HEK293 (cell line): Measurements from ENCODE around the gene LMF1.

ENCODE experiments used
- CTCF ChIA-PET: fragments of 350-600 bp; formaldehyde crosslinking; extraction: SDS; loops from one replicate; lab custom pipeline; 2021; ENCODE audit warnings: antibody characterized with exemption; lab: Yijun Ruan, JAX
- POLR2A ChIA-PET: fragments of 300-600 bp; formaldehyde crosslinking; extraction: SDS; loops from one replicate; lab custom pipeline; 2020; ENCODE audit warnings: antibody characterized with exemption, inconsistent platforms; lab: Yijun Ruan, JAX
- H3K27ac ChIP-seq: fragments of 200-500 bp; sonication (Bioruptor generic); 2 replicates; pipeline ENCODE4 v1.5.1; 2014; ENCODE audit warnings: low read depth, low read length, control low read depth, inconsistent platforms; ENCODE audit errors: extremely low read depth
- H3K36me3 ChIP-seq, 2 experiments: fragments of 200-500 bp in 1 of 2; sonication (Bioruptor generic) in 1 of 2; 1 replicate in 1 of 2; 2 replicates in 1 of 2; pipeline ENCODE4 v1.5.1; 2014 to 2017; ENCODE audit warnings: inconsistent platforms in 2 of 2, low read length in 2 of 2; ENCODE audit not compliant: control insufficient read depth in 2 of 2, insufficient read depth in 1 of 2
- H3K4me1 ChIP-seq: fragments of 200-500 bp; sonication (Bioruptor generic); 2 replicates; pipeline ENCODE4 v1.5.1; 2014; ENCODE audit warnings: mild to moderate bottlenecking, low read length, inconsistent platforms; ENCODE audit not compliant: control insufficient read depth, insufficient read depth
- H3K4me3 ChIP-seq: 2 replicates; pipeline ENCODE4 v1.5.1; 2011; ENCODE audit warnings: low read depth, mild to moderate bottlenecking, control low read depth, low read length, moderate library complexity
- H3K9me3 ChIP-seq: fragments of 200-500 bp; sonication (Bioruptor generic); 2 replicates; pipeline ENCODE4 v1.5.1; 2014; ENCODE audit warnings: low read depth, low read length, inconsistent platforms; ENCODE audit not compliant: control insufficient read depth, insufficient read depth
- BCL11A ChIP-seq: fragments of 450-650 bp; formaldehyde crosslinking; IDR thresholded peaks from 2 replicates; pipeline ENCODE4 v1.5.1; 2016; ENCODE audit warnings: low read depth, missing biosample characterization, missing genetic modification characterization
- ELK4 ChIP-seq: IDR thresholded peaks from 2 replicates; pipeline ENCODE4 v1.6.1; 2011; ENCODE audit warnings: mild to moderate bottlenecking, low read depth, low read length, borderline replicate concordance
- GLIS2 ChIP-seq: fragments of 450-650 bp; formaldehyde crosslinking; IDR thresholded peaks from 2 replicates; pipeline ENCODE4 v1.5.1; 2016; ENCODE audit warnings: missing biosample characterization, missing genetic modification characterization
- MEIS1 ChIP-seq: sonication (generic); formaldehyde crosslinking; IDR thresholded peaks from 2 replicates; pipeline ENCODE4 v1.8.1; 2022; ENCODE audit warnings: missing genetic modification reagents, mild to moderate bottlenecking, borderline replicate concordance
- SCRT1 ChIP-seq: fragments of 450-650 bp; formaldehyde crosslinking; IDR thresholded peaks from 2 replicates; pipeline ENCODE4 v1.5.1; 2016; ENCODE audit warnings: missing biosample characterization, missing genetic modification characterization, borderline replicate concordance
- TSHZ1 ChIP-seq: fragments of 450-650 bp; formaldehyde crosslinking; IDR thresholded peaks from 2 replicates; pipeline ENCODE4 v1.5.1; 2016; ENCODE audit warnings: missing biosample characterization, missing genetic modification characterization, borderline replicate concordance
- ZBTB17 ChIP-seq: fragments of 450-650 bp; formaldehyde crosslinking; IDR thresholded peaks from 2 replicates; pipeline ENCODE4 v1.5.1; 2016; ENCODE audit warnings: missing biosample characterization, missing genetic modification characterization
- ZNF146 ChIP-seq: fragments of 450-650 bp; formaldehyde crosslinking; IDR thresholded peaks from 2 replicates; pipeline ENCODE4 v1.5.1; 2016; ENCODE audit warnings: missing biosample characterization, missing genetic modification characterization
- ZNF175 ChIP-seq: fragments of 450-650 bp; formaldehyde crosslinking; IDR thresholded peaks from 2 replicates; pipeline ENCODE4 v1.5.1; 2016; ENCODE audit warnings: missing biosample characterization, missing genetic modification characterization
- ZNF202 ChIP-seq: fragments of 450-650 bp; formaldehyde crosslinking; IDR thresholded peaks from 2 replicates; pipeline ENCODE4 v1.5.1; 2016; ENCODE audit warnings: missing biosample characterization, missing genetic modification characterization, borderline replicate concordance
- ZNF248 ChIP-seq: fragments of 450-650 bp; formaldehyde crosslinking; IDR thresholded peaks from 2 replicates; pipeline ENCODE4 v1.5.1; 2017; ENCODE audit warnings: missing biosample characterization, missing genetic modification characterization
- ZNF311 ChIP-seq: fragments of 450-650 bp; formaldehyde crosslinking; IDR thresholded peaks from 2 replicates; pipeline ENCODE4 v1.5.1; 2017; ENCODE audit warnings: missing biosample characterization, missing genetic modification characterization, borderline replicate concordance
- ZNF354C ChIP-seq: fragments of 450-650 bp; formaldehyde crosslinking; IDR thresholded peaks from 2 replicates; pipeline ENCODE4 v1.5.1; 2016; ENCODE audit warnings: missing biosample characterization, missing genetic modification characterization, low read depth, borderline replicate concordance
- ZNF394 ChIP-seq: fragments of 450-650 bp; formaldehyde crosslinking; IDR thresholded peaks from 2 replicates; pipeline ENCODE4 v1.5.1; 2016; ENCODE audit warnings: missing biosample characterization, missing genetic modification characterization, mild to moderate bottlenecking, moderate library complexity, borderline replicate concordance
- ZNF561 ChIP-seq: fragments of 450-650 bp; IDR thresholded peaks from 2 replicates; pipeline ENCODE4 v1.5.1; 2018; ENCODE audit warnings: missing biosample characterization, missing genetic modification characterization, borderline replicate concordance
- ZNF600 ChIP-seq: fragments of 450-650 bp; formaldehyde crosslinking; IDR thresholded peaks from 2 replicates; pipeline ENCODE4 v1.5.1; 2016; ENCODE audit warnings: missing biosample characterization, missing genetic modification characterization
- ZNF621 ChIP-seq: fragments of 450-650 bp; formaldehyde crosslinking; IDR thresholded peaks from 2 replicates; pipeline ENCODE4 v1.5.1; 2017; ENCODE audit warnings: missing biosample characterization, missing genetic modification characterization
- ZNF626 ChIP-seq: fragments of 450-650 bp; sonication (Bioruptor Pico); formaldehyde crosslinking; IDR thresholded peaks from 2 replicates; pipeline ENCODE4 v1.5.1; 2018; ENCODE audit warnings: missing biosample characterization, missing genetic modification characterization, inconsistent platforms
- ZNF629 ChIP-seq: fragments of 450-650 bp; formaldehyde crosslinking; IDR thresholded peaks from 2 replicates; pipeline ENCODE4 v1.5.1; 2017; ENCODE audit warnings: missing biosample characterization, missing genetic modification characterization
- ZNF830 ChIP-seq: fragments of 450-650 bp; IDR thresholded peaks from 2 replicates; pipeline ENCODE4 v1.5.0; 2018; ENCODE audit warnings: missing biosample characterization, missing genetic modification characterization, low read depth, mild to moderate bottlenecking, moderate library complexity
- ZXDB ChIP-seq: fragments of 450-650 bp; formaldehyde crosslinking; IDR thresholded peaks from 2 replicates; pipeline ENCODE4 v1.5.1; 2016; ENCODE audit warnings: missing biosample characterization, missing genetic modification characterization
- TF ChIP-seq, protein P1 (sequence below): fragments of 450-650 bp; formaldehyde crosslinking; IDR thresholded peaks from 2 replicates; pipeline ENCODE4 v1.5.1; 2016; ENCODE audit warnings: missing biosample characterization, missing genetic modification characterization

LMF1 gene

GRCh38 chr16:917591-918061, 53.2 kb downstream of the LMF1 start:
- no peak for TF ChIP-seq ZNF175 (tag by site-specific recombination)
- TF ChIP-seq ELK4 = no peak
- TF ChIP-seq GLIS2 (tag by site-specific recombination) = no peak
- no peak for TF ChIP-seq ZNF629
- TF ChIP-seq ZNF311 (tag by site-specific recombination) = no peak
- no peak for TF ChIP-seq ZNF146 (tag by site-specific recombination)
- no peak for TF ChIP-seq ZXDB (tag by site-specific recombination)
- no peak for TF ChIP-seq ZNF561
- no peak for TF ChIP-seq ZNF202
- no peak for TF ChIP-seq ZNF354C (tag by site-specific recombination)
- no peak for TF ChIP-seq ZNF600 (tag by site-specific recombination)
- TF ChIP-seq ZNF394 (tag by site-specific recombination) = no peak
- POLR2A ChIA-PET = no interaction called here

GRCh38 chr16:916035-916799, 54.6 kb downstream of the LMF1 start:
- POLR2A ChIA-PET = no interaction called here
- TF ChIP-seq, protein P1, sequence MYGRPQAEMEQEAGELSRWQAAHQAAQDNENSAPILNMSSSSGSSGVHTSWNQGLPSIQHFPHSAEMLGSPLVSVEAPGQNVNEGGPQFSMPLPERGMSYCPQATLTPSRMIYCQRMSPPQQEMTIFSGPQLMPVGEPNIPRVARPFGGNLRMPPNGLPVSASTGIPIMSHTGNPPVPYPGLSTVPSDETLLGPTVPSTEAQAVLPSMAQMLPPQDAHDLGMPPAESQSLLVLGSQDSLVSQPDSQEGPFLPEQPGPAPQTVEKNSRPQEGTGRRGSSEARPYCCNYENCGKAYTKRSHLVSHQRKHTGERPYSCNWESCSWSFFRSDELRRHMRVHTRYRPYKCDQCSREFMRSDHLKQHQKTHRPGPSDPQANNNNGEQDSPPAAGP (tag by site-specific recombination) = no peak
- TF ChIP-seq, all 188 proteins: peak for 0
- no peaks in the 10 kb centered on the region for H3K36me3 ChIP-seq
- no peak overlapping the region for H3K4me3 ChIP-seq
- no peaks in the 10 kb centered on the region for H3K9me3 ChIP-seq
- H3K4me1 ChIP-seq = no peaks in the 10 kb centered on the region
- no peak overlapping the region for H3K27ac ChIP-seq
- CTCF ChIA-PET = no interaction called here

More at GRCh38 chr16:917591-918061, 53.2 kb downstream of the LMF1 start:
- Histone ChIP-seq H3K36me3 (no peaks in the 10 kb centered on the region), H3K27ac (no peak overlapping the region), H3K4me1 (no peaks in the 10 kb centered on the region), H3K4me3 (no peak overlapping the region), H3K9me3 (no peaks in the 10 kb centered on the region)
- CTCF ChIA-PET = interaction anchor here (0.6 kb wide), 1 partner anchor 22 kb away, joined by 3 read pairs; no protein-coding TSS in a partner anchor

- Histone ChIP-seq H3K27ac (no peak overlapping the region), H3K9me3 (no peaks in the 10 kb centered on the region), H3K4me3 (no peak overlapping the region), H3K36me3 (no peaks in the 10 kb centered on the region), H3K4me1 (no peaks in the 10 kb centered on the region)
- POLR2A ChIA-PET = no interaction called here
- TF ChIP-seq ZNF830 (tag by site-specific recombination) (no peak), MEIS1 (no peak), TSHZ1 (tag by site-specific recombination) (no peak), ZNF626 (tag by site-specific recombination) (no peak), BCL11A (tag by site-specific recombination) (no peak), ZNF248 (tag by site-specific recombination) (no peak), ZNF621 (tag by site-specific recombination) (no peak), SCRT1 (tag by site-specific recombination) (no peak), ZBTB17 (tag by site-specific recombination) (no peak)
- CTCF ChIA-PET = no interaction called here
Observed at GRCh38 chr16:915546-915945, 55.2 kb downstream of the LMF1 start.
